GM21737 (cell line): Measurements from ENCODE around the gene MAN1C1.

Source experiments
- ATAC-seq: cut with Tn5 transposase; IDR thresholded peaks from one replicate; pipeline ENCODE4 v1.9.1; 2021; ENCODE audit warnings: mild to moderate bottlenecking, moderate library complexity; ENCODE audit not compliant: unreplicated experiment

Gene MAN1C1

DNA sequence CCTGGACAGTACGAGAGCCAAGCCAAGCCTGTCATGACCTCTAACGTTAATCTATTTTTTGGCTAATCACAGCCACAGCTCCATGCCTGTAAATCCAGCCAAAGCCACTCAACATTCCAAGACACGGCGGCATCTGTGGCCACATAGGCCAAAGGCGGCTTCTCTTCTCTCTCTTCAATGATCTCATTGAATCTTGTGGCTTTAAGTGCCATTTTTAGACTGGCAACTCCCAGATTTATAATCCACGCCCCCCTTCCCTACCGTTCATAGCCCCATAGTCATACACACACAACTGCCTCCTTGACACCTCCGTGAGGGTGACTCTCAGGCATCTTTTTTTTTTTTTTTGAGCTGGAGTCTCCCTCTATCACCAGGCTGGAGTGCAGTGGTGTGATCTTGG is 177.7 kb downstream of the MAN1C1 start:
- ATAC-seq: no peak

GRCh38 chr1:25795211-25795610 is 178.6 kb downstream of the MAN1C1 start:
- no peak for ATAC-seq

GRCh38 chr1:25795946-25796810 is 179.6 kb downstream of the MAN1C1 start:
- no peak for ATAC-seq

DNA sequence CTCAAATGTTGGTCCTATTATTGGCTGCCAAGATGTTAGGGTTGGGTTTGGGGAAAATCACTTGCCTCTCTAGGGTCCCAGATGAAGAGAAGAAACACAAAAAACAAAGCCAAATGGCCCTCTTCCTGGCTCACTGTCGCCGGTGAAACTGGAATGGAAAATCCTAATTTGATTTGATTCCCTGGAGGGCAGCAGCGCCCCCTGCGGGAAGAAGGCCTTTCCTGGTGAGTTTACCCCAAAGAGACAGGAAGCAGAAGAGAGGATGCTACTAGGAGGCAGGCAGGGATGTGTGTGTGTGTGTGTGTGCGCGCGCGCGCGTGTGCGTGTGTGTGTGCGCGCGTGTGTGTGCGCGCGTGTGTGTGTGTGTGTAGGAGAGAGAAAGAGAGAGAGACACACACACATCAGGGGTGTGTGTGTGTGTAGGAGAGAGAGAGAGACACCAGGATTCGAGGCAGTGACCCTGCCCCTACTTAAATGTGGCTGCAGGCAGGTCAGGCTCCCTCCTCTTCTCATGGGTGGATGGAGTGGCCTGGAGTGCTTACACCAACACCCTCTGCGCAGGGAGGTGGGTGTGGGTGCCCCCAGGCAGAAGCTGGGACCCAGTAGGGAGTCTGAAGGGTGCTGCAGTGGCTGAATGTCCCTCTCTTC is 180.3 kb downstream of the MAN1C1 start:
- ATAC-seq: no peak

GRCh38 chr1:25797939-25798338 is 181.3 kb downstream of the MAN1C1 start:
- ATAC-seq: no peak

DNA sequence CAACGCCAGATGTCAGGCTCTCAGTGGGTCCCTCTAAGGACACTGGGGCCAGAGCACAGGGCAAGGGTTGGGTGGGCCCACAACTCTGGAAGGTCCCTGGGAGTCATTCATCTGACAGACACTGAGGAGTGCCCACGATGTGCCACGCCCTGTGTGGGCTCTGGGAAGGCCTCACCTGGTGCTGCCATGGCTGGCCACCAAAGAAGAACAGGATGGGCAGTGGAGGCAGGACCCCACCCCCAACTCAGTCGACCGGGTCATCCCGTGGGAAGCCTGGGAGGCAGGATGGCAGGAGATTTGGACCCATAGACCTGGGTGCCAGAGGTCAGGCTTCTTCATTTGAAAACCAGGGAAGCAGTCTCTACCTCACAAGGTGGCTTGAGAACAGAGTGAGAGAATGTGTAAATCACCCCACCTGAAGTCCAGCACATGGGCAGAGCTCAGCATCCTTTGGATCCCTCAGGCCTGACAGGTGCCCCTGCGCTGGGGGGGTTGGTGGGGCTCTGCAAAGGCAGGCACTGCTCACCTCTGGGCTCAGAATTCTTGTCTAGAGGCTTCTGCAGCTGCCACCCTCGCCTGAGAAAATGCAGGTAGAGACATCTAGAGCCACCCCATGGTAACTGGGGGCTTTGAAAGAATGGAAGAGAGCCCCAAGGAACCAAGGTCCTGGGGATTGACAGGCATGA is 182.2 kb downstream of the MAN1C1 start:
- no peak for ATAC-seq

GRCh38 chr1:25799352-25799934 is 182.9 kb downstream of the MAN1C1 start:
- no peak for ATAC-seq

DNA sequence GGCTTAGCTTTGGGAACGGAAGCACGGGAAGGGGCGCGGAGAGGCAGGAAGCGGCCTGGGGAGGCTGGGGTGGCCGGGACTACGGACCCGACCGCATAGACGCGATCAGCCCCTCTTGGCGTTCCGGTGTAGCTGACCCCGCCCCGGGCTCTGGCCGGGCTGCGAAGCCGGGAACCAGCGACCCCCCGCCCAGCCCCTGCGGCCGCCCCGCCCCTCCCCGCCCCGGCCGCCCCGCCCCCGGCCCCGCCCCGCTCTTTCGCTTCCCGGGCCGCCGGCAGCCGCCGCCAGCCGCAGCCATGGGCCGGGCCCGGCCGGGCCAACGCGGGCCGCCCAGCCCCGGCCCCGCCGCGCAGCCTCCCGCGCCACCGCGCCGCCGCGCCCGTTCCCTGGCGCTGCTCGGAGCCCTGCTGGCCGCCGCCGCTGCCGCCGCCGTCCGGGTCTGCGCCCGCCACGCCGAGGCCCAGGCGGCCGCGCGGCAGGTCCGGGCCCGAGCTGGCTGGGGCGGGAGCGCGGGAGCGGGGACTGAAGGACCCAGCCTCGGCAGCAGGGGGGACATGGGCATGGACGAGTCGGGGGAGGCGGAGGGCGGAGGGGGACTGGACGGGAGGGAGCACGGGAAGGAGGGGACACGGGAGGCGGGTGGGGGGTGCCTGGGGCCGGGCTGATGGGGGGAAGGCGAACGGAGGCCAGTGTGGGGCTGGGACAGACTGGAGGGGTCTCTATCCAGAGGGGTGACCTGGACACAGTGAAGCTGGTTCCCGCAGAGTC is 183.5 kb downstream of the MAN1C1 start, which contains the start of gene SELENON:
Gene SELENON, plus strand, starts transcription at position 259 of the 768 bp plus-strand sequence. Its CDS starts 38 bp downstream, at position 297.
- ATAC-seq: no peak

GRCh38 chr1:25800703-25801377 is 184.2 kb downstream of the MAN1C1 start:
- no peak for ATAC-seq

GRCh38 chr1:25802915-25803314 is 186.3 kb downstream of the MAN1C1 start:
- ATAC-seq: no peak

DNA sequence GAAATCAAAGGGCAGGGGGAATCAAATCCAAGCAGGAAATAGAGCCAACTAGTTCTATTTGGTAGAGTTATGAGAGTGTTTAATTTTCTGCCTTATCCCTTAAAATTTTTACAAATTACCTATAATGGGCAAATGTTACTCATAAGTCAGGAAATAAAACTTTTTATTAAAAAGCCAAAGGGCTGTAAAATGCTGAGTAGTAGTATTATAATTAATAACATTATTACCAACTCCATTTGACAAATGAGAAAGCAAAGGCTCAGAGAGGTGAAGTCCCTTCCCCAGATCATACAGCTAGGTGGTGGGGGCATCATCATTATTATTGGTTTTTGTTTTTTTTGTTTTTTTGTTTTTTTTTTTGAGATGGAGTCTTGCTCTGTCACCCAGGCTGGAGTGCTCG is 186.8 kb downstream of the MAN1C1 start:
- ATAC-seq: no peak

DNA sequence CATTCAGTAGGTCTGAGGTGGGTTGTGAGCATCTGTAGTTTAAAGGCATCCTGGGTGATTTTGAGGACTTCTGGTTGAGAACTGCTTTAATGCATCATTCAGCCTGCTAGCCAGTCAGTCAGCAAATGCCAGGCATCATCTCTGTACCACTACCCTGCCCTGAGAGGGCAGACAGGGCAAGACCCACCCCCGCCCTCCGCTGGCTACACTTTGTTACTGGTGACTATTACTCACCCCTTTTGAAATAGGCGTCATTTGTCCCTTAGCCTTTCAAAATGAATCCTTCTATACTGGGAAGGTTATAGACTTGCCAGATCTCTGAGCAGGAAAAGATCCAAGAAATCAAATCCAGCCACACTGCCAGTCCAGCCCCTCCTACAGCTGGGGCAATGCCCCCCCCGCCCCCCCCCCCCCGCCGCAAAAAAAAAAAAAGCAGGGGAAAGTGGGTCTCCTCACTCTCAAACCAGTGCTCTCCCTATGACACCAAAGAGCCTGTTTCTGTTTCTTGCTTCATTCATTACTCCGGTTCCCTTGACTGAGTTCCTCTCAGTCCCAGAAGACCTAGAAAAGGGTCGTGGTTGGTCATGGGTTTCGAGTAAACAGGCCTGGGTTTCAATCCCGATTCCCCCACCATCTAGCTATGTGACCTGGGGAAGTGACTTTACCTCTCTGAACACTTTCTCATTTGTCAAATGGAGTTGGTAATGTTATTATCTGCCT is 187.8 kb downstream of the MAN1C1 start:
- no peak for ATAC-seq

DNA sequence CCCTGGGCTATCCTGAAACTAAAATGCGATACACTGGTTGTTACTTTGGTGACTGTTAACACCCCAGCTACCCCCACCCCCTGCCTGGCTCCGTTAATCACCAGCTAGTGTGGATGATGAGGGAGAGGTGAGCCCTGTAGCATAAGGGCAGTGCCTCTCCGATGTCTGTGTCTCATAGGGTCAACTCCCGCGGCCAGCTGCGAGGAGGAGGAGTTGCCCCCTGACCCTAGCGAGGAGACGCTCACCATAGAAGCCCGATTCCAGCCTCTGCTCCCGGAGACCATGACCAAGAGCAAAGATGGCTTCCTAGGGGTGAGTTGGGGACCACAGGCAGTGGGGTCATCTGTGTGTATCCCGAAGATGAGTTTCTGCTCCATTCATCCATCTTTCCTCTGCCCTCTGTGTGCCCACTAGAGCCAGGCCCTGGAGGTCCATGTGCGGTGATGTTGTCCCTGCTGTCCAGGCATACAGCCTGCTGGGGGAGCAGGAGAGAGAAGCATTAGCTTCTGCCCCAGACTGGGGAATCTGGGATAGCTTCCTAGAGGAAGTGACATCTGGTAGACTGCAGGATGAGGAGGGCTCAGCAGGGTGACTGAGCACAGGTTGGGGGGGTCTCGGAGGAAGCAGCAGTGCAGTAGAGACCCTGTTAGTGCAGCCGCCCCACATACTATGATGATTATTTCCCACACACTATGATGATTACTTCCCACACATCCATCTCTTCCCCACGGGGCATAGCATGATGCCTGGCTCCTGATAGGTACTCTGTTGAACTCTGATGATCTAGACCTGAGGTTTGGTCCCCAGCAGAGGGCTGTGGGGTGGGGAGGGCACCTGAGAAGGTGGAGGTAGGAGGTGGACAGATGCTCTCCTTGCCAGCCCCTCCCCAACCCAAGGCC is 188.6 kb downstream of the MAN1C1 start:
- ATAC-seq: no peak

DNA sequence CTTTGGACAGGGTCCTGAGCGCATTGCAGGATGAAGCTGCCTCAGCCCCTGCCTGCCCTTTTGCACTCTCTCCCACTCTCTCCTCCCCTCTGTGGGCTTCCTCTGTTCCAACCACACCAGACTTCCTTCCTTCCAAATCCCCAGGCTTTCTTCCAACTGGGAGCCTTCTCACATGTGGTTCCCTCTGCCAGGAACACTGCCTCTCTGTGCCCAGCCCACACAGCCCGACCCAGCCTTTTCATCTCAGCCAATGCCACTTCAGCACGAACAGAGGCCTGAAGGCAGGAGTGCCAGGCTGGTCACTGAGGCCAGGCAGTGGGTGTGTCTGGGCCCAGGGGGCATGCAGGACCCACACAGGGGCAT is 189.3 kb downstream of the MAN1C1 start:
- no peak for ATAC-seq

- ATAC-seq: no peak
Observed at GRCh38 chr1:25806418-25806817, 189.8 kb downstream of the MAN1C1 start.

DNA sequence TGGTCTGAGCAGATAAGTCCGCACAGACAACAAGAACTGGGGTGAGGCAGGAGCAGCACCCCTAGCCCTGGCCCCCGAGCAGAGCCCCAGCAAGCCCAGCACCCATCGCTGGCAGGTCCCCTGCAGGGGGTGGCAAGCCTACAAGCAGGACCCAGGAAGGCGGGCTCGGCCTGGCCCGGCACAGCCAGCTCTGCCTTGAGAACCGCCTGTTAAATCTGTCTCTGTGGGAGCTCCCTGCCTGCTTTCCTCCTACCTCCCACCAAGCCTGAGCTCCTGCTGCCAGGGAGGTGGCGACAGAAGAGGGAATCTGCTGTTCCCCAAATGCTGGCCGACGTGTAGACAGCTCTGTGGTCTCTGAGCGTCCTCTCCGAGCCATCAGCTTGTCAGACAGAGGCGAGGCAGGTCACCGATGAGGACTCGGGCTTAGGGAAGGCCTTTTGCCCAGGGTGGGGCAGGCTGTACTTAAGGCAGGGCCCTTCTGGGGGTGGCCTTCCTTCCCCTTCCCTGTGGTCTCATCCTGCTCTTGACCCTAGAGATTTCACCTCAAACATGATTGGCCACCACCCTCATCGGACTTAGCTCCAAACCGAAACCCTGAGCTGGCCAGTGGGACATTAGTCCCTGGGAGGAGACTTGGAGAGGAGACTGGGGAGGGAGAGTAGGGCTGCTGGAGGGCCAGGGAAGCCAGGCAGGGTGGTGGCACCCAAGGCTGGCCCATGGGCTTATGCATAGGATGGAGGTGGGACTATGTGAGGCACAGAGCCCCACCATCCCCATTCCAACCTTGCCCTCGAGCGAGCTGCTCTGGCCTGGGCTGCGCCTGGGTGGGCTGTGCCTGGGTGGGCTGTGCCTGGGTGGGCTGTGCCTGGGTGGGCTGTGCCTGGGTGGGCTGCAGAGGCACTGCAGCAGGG is 191.1 kb downstream of the MAN1C1 start:
- no peak for ATAC-seq

DNA sequence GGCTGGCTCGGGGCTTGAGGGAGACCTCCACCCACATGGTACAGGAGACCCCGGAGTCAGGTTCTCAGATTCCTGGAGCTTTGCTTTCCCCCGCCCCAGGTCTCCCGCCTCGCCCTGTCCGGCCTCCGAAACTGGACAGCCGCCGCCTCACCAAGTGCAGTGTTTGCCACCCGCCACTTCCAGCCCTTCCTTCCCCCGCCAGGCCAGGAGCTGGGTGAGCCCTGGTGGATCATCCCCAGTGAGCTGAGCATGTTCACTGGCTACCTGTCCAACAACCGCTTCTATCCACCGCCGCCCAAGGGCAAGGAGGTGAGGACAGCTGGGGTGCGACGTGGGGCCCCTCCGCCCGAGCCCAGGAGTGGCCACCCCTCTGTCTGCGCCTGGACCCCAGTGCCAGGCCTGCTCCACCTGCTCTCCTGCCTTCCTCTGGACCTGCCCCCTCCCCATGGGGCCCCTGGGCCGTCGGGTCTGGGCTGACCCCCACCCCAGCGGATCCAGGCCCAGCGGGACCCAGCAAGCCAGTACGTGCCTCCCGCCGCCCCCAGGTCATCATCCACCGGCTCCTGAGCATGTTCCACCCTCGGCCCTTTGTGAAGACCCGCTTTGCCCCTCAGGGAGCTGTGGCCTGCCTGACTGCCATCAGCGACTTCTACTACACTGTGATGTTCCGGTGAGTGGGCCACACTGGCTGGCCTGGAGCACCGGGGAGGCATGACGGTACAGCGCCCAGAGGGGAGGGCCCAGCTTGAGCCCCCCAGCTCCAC is 192.1 kb downstream of the MAN1C1 start:
- no peak for ATAC-seq
